NT2/D1 (cell line): ENCODE data around the gene TAGLN.

ENCODE experiments used
- DNase-seq: peaks from one replicate; pipeline ENCODE4 v3.0.0-alpha.2; 2011; ENCODE audit warnings: low read depth, low spot score
- H3K27me3 ChIP-seq: 2 replicates; pipeline ENCODE4 v1.6.0; 2011; ENCODE audit warnings: mild to moderate bottlenecking; ENCODE audit not compliant: insufficient read length, insufficient read depth
- H3K36me3 ChIP-seq: 2 replicates; pipeline ENCODE4 v1.6.1; 2011; ENCODE audit warnings: mild to moderate bottlenecking, low read length, mixed read lengths; ENCODE audit not compliant: insufficient read depth, insufficient read length
- H3K4me1 ChIP-seq: 2 replicates; pipeline ENCODE4 v1.5.1; 2011; ENCODE audit not compliant: insufficient read depth, insufficient read length
- H3K4me3 ChIP-seq: 2 replicates; pipeline ENCODE4 v1.5.1; 2011; ENCODE audit warnings: low read depth; ENCODE audit not compliant: insufficient read length
- H3K9ac ChIP-seq: 2 replicates; pipeline ENCODE4 v1.6.0; 2011; ENCODE audit warnings: low read depth; ENCODE audit not compliant: insufficient read length
- H3K9me3 ChIP-seq: 2 replicates; pipeline ENCODE4 v1.5.1; 2011; ENCODE audit warnings: mild to moderate bottlenecking, low read length; ENCODE audit not compliant: insufficient read depth
- SUZ12 ChIP-seq: IDR thresholded peaks from 2 replicates; pipeline ENCODE4 v1.6.1; 2011; ENCODE audit not compliant: insufficient read length, insufficient read depth; ENCODE audit errors: extremely low read depth
- YY1 ChIP-seq: IDR thresholded peaks from 2 replicates; pipeline ENCODE4 v1.6.1; 2011; ENCODE audit not compliant: insufficient read length, insufficient read depth
- ZNF274 ChIP-seq: IDR thresholded peaks from 2 replicates; pipeline ENCODE4 v1.6.1; 2011; ENCODE audit warnings: mild to moderate bottlenecking, low read depth, low read length

Gene TAGLN

DNA sequence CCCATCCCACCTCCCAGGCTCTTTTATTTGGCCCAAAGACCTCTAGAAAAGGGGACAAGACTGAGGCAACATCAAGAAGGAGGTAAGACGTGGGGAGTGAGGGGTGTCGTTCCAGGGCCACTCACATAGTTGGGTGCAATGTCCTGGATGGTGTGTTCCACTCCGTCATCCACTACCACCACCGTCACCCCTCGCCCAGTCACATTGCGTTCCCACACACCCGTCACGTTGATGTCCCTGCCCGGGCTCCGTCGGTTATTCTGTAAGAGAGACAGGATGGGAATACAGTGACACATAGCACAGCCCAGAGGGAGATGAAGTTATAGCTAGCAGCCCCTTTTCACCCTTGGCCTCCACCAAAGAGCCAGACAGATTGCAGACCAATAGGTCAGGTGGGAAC lies 28.9 kb downstream of the TAGLN start:
- H3K4me3 ChIP-seq: no peak overlapping the region
- H3K9ac ChIP-seq: no peak overlapping the region
- no peaks in the 10 kb centered on the region for H3K27me3 ChIP-seq
- peaks cover 5% of the 10 kb centered on the region for H3K4me1 ChIP-seq
- DNase-seq: no peak
- peaks cover 63% of the 10 kb centered on the region for H3K36me3 ChIP-seq
- TF ChIP-seq ZNF274 (no peak), SUZ12 (no peak), YY1 (no peak)
- H3K9me3 ChIP-seq: no peaks in the 10 kb centered on the region

GRCh38 chr11:117229411-117229810 lies 30.2 kb downstream of the TAGLN start:
- no peak for TF ChIP-seq ZNF274
- no peak for TF ChIP-seq SUZ12
- no peak for TF ChIP-seq YY1
- Histone ChIP-seq H3K27me3 (no peaks in the 10 kb centered on the region), H3K4me3 (no peak overlapping the region), H3K36me3 (peaks cover 50% of the 10 kb centered on the region), H3K4me1 (peaks cover 5% of the 10 kb centered on the region), H3K9me3 (no peaks in the 10 kb centered on the region), H3K9ac (no peak overlapping the region)
- no peak for DNase-seq

DNA sequence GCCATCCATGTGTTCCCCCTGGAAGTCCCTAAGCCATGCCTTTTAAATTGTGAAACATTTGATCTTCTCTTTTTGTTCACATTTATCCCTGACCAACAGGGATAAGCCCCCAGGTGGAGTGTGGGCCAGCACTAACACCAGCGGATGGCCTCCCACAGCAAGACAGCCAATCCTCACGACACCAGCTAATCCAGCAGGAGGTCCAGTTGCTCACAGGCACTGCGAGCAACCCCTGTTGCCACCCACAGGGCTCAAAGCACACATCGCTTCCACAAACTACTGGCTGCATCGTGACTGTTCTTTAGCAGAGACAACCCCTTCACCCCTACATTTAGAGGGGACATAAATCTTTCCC lies 30.7 kb downstream of the TAGLN start:
- peaks cover 5% of the 10 kb centered on the region for H3K4me1 ChIP-seq
- H3K27me3 ChIP-seq: no peaks in the 10 kb centered on the region
- DNase-seq: no peak
- H3K36me3 ChIP-seq: peaks cover 47% of the 10 kb centered on the region
- no peak overlapping the region for H3K4me3 ChIP-seq
- no peak overlapping the region for H3K9ac ChIP-seq
- TF ChIP-seq ZNF274 (no peak), YY1 (no peak), SUZ12 (no peak)
- H3K9me3 ChIP-seq: no peaks in the 10 kb centered on the region

GRCh38 chr11:117230286-117230961 lies 31.3 kb downstream of the TAGLN start:
- H3K4me3 ChIP-seq: no peak overlapping the region
- peaks cover 5% of the 10 kb centered on the region for H3K4me1 ChIP-seq
- H3K9me3 ChIP-seq: no peaks in the 10 kb centered on the region
- H3K36me3 ChIP-seq: peaks cover 44% of the 10 kb centered on the region
- H3K9ac ChIP-seq: no peak overlapping the region
- no peak for TF ChIP-seq ZNF274
- TF ChIP-seq YY1: no peak
- TF ChIP-seq SUZ12: no peak
- H3K27me3 ChIP-seq: no peaks in the 10 kb centered on the region
- DNase-seq: no peak

DNA sequence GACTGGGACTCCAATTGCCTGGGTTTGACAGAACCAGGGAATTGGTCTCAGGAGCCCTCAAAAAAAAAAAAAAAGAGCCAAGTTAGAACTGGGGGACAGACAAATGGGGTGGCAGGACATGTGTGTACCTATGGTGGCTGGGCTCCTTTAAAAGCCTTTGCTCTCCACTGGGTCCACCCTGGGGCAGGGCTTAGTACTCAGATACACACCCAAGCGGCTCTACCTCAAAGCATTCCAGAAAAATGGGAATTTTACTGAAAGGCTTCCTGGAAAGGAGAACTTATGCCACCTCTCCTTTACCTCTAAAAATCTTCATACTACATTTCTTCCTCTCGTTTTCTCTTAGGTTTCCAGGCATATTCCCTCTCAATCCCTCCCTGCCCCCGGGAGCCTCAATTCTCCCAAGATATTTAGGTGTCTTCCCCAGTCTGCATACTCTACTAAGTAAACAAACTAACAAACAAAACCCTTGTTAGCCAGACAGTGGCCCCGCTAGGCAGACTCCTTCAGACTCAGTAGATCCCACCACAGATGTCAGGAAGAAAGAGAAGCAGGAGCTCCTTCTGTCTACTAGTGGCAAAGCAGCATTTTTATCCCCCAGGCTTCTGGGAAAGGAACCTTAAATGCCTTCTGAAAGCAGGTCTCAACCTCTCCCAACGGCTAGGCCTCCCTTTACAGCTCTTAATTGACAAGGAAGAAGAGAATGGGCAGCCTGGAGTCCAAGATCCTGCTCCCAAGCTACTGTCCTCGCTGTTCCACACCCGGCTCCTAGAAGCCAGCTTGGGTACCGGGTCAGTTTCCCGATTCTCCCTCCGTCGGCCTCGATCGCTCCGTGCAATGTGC lies 32.0 kb downstream of the TAGLN start:
- Histone ChIP-seq H3K9me3 (no peaks in the 10 kb centered on the region), H3K27me3 (no peaks in the 10 kb centered on the region), H3K4me1 (peaks cover 5% of the 10 kb centered on the region), H3K9ac (peak overlapping the region; percentile 78), H3K4me3 (peak overlapping the region; percentile 88), H3K36me3 (peaks cover 36% of the 10 kb centered on the region)
- no peak for DNase-seq
- TF ChIP-seq YY1: no peak
- no peak for TF ChIP-seq ZNF274
- TF ChIP-seq SUZ12: no peak

DNA sequence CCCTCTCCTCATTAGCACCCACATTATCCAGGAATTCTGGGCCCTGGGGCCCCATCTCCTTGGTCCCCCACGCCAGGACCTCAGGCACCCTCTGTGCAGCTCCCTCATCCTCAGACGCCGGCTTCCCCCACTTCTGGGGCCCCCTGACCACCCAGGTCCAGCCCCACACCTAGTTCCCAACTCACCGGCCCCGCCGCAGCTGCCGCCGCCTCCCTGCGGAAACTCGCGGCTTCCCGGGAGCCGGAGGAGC lies 32.6 kb downstream of the TAGLN start, which contains the start of gene PCSK7:
TSS of gene PCSK7 (minus strand) at position 232 of the 250 bp plus-strand sequence. CDS start 2,229 bp downstream, outside the sequence.
- no peaks in the 10 kb centered on the region for H3K27me3 ChIP-seq
- no peak for TF ChIP-seq YY1
- no peak for TF ChIP-seq ZNF274
- no peak for TF ChIP-seq SUZ12
- H3K9ac ChIP-seq: peak within 1 kb of the TSS; percentile 90
- H3K36me3 ChIP-seq: peaks cover 35% of the 10 kb centered on the region
- no peak for DNase-seq
- no peaks in the 10 kb centered on the region for H3K9me3 ChIP-seq
- peak within 1 kb of the TSS; percentile 88 for H3K4me3 ChIP-seq
- peaks cover 5% of the 10 kb centered on the region for H3K4me1 ChIP-seq
